PC-3 (cell line): ENCODE results near the gene HNRNPA2B1.

Source experiments
- CTCF ChIP-seq: fragments of 300-600 bp; sonication (generic); conservative IDR thresholded peaks from 2 replicates; pipeline ENCODE4 v1.5.1; 2017; ENCODE audit warnings: antibody characterized with exemption, low read depth, mild to moderate bottlenecking, low read length
- EZH2 ChIP-seq: fragments of 300-600 bp; sonication (generic); IDR thresholded peaks from one replicate; pipeline ENCODE4 v1.6.1; 2017; ENCODE audit warnings: antibody characterized with exemption, mild to moderate bottlenecking, low read length; ENCODE audit not compliant: unreplicated experiment
- EZH2phosphoT487 ChIP-seq: fragments of 300-600 bp; sonication (generic); IDR thresholded peaks from 2 replicates; pipeline ENCODE4 v1.6.1; 2018; ENCODE audit warnings: mild to moderate bottlenecking, antibody characterized with exemption, low read length, borderline replicate concordance

- no peak for TF ChIP-seq CTCF
- no peak for TF ChIP-seq EZH2phosphoT487
- TF ChIP-seq EZH2: no peak
Observed at GRCh38 chr7:26212921-26213718, 12.6 kb upstream of the HNRNPA2B1 start.
